ENCODE data around the gene TNFRSF1B.

Gene TNFRSF1B

GRCh38 chr1:12176298-12177118 lies 9.7 kb downstream of the TNFRSF1B start:
- no peak for DNase-seq

GRCh38 chr1:12177156-12177998 lies 10.6 kb downstream of the TNFRSF1B start:
- DNase-seq: no peak

GRCh38 chr1:12177999-12178441 lies 11.2 kb downstream of the TNFRSF1B start:
- no peak for DNase-seq

DNA sequence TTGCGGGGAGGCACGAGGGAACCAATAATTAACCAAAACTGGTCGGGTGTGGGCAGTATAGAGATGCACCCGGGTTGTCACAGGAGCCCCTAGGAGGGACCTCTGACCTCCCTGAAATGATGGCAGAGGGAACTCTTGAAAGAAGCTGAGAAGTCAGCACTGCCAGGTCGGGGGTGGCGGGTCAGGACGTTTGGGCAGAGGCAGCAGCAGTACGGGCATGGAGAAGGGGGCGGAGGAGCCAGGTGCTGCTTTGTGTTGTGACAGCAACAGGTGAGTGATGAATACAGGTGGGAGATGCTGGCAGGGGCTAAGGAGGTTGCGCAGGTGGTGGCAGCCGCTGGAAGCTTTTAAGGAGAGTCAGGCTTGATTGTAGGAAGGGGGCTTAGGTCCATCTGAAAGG lies 11.7 kb downstream of the TNFRSF1B start:
- no peak for DNase-seq

- no peak for DNase-seq
Measured at GRCh38 chr1:12179111-12179519, 12.3 kb downstream of the TNFRSF1B start.

GRCh38 chr1:12179676-12180075 lies 12.9 kb downstream of the TNFRSF1B start:
- no peak for DNase-seq

DNA sequence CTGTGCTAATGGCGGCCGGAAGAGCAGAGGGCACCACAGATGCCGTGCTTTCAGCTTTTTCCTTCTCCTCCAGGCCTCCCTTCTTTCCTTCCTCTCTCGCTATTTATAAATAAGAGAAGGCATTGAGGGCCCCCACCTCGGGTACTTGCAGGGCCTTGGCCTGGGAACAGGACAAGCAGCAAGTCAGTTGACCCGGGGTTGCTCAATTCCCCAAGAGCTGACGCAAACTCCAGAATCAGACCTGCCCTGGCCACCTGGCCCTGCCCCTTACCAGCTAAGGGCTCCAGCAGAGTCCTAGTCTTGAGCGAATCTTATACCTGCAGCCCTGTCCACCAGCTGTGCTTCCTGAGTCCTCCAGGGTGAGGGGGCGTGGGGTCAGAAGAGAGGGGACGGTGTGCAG lies 13.5 kb downstream of the TNFRSF1B start:
- peak; percentile 82 for DNase-seq

DNA sequence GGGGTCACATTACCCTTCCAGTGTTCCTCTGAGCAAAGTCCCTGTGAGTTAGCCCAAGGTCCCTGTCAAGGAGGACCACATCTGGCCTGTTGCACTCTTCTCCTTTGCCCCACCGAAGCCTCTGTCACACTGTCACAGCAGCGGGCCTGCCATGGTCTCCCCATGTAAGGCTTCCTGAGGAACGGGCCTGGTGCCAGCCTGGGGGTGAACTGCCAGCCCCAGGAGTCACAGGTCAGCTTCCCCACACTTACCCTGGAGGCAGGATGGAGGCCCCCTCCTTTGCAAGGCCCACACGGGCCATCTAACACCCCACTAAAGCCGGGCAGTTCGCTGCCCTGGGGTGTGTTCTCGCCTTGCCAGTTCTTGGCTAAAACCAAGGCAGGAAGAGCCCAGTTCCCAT lies 14.1 kb downstream of the TNFRSF1B start:
- no peak for DNase-seq

DNA sequence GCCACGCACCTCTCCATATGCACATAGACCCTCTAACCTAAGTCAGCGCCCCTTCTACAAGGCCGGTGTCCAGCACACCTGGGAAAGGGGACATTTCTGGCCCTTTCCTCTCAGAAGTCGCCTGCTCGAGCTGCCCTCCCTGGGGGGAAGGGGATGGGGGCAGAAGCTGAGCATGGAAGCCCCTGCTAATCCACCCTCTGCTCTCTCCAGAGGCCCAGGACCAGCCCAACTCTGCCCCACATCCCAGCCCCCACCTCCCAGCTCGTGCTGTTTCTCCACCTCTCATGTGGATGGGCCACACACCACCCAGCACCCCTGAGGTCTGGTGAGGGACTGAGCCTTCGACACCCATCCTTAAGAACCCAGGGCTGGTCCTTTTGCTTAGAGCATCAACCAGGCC lies 14.8 kb downstream of the TNFRSF1B start:
- DNase-seq: no peak

GRCh38 chr1:12182410-12182984 lies 15.7 kb downstream of the TNFRSF1B start:
- DNase-seq: no peak

DNA sequence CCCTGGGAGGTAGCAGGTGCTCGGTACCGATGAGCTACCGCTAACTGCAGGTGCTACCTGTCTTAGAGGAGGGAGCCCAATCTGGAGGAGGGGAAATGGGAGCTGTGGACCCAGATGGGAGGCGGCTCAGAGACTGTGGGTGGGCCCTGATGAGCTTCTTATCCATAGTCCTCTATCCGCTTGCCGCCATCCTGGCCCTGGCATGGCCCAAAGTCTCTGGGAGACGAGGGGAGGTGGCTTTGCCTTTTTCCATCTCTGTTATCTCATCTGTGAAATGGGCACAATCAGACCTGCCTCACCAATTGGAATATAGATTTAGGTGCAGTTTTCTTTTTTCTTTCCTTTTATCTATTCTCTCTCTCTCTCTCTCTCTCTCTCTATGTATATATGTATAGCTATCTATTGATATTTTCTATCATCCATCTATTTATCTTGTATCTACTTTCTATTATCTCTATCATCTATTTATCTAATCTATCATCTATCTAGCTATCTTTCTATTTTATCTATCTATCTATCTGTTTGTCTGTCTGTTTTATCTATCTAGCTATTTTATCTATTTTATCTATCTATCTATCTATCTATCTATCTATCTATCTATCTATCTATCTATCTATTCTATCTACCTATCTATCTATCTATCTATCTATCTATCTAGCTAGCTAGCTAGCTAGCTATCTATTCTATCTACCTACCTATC lies 16.5 kb downstream of the TNFRSF1B start:
- DNase-seq: no peak

DNA sequence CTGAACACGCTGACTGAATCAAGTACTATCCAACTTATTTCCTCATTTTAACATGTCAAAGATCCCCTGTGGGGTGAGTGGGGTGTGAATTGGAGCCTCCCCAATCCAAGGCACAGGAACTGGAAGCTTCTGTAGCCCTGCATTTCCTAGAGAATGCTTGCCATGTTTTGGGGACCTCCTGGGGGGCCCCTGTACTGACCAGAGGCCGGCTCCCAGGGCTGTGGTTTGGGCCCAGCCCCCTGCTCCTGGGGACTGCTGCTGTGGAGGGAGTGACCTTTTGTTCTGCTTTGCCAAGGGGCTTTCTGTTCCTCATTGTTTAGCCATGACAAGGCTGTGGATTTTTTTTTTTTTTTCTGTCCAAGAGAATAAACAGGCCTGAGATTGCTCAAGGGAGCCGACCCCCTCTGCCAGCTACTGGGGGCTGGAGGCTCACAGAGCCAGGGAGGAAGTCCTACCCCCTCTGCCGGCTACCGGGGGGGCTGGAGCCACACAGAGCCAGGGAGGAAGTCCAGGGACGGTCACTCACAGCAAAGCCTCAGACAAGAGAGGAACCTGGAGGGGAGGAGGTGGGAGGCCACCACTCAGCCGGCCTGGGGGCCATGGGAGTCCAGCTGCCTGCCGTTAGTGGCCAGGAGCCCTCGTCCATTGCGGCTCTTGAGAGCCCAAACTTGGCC lies 17.4 kb downstream of the TNFRSF1B start:
- DNase-seq: peak; percentile 35

GRCh38 chr1:12185036-12185917 lies 18.5 kb downstream of the TNFRSF1B start:
- no peak for DNase-seq

GRCh38 chr1:12185918-12186678 lies 19.3 kb downstream of the TNFRSF1B start:
- no peak for DNase-seq

DNA sequence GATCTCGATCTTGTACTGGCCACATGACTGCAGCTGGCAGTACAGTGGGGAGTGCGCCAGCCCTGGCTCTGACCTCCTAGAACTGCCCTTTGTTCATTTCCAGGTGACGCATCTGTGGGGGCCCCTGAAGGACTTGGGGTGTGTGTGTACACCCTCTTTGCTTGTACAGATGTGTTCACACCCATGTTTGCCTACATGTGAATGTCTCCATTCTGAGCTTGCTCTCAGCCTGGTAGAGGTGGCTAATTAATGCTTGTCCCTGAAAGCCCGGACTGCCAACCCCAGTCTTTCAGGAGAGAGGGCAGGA lies 19.8 kb downstream of the TNFRSF1B start:
- no peak for DNase-seq

- no peak for DNase-seq
Measured at GRCh38 chr1:12188115-12188514, 21.3 kb downstream of the TNFRSF1B start.

- no peak for DNase-seq
Measured at GRCh38 chr1:12188657-12189327, 22.0 kb downstream of the TNFRSF1B start.

- DNase-seq: no peak
Measured at GRCh38 chr1:12189328-12189682, 22.5 kb downstream of the TNFRSF1B start.

DNA sequence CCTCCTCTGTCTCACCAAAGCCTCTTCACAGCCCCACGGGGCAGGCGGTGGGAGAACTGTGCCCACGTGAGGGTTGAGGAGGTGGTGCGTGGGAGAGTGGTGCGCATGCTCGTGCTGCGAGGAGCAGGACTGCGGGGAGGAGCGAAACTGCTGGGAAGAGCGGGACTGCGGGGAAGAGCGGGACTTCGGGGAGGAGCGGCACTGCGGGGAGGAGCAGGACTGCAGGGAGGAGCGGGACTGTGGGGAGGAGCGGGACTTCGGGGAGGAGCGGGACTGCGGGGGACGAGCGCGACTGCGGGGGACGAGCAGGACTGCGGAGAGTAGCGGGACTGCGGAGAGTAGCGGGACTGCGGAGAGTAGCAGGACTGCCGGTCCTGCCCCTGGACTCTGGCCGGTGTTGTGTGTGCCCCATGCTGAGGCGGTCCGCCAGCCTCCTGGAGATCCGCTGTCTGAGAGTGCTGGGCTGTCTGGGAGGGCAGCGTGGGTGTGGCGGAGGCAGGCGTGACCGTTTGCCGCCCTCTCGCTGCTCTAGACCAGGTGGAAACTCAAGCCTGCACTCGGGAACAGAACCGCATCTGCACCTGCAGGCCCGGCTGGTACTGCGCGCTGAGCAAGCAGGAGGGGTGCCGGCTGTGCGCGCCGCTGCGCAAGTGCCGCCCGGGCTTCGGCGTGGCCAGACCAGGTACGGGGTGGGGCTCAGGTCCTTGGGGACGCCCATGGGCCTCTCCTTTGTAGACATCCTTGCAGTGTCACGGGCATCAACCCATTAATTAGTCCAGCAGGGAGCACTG lies 24.6 kb downstream of the TNFRSF1B start:
- no peak for DNase-seq
